Esophagus squamous epithelium (tissue), 4 donors: ENCODE measurements around the gene HCAR3.

ENCODE experiments used
- CTCF ChIP-seq, 6 experiments: fragments of 450-650 bp in 4 of 6; fragments of 200-600 bp in 2 of 6; sonication (generic) in 2 of 6; IDR thresholded peaks; one replicate each; pipeline ENCODE4 v1.5.1; 2016 to 2019; ENCODE audit warnings: antibody characterized with exemption in 6 of 6, mild to moderate bottlenecking in 4 of 6, moderate library complexity in 4 of 6
- POLR2A ChIP-seq, 4 donors: fragments of 450-650 bp; IDR thresholded peaks; one replicate each; pipeline ENCODE4 v1.6.1; 2017; ENCODE audit warnings: antibody characterized with exemption in 4 of 4, mild to moderate bottlenecking in 4 of 4, moderate library complexity in 3 of 4

- TF ChIP-seq CTCF (IDR thresholded peaks at IDR 0.05) (no peak), POLR2A (IDR thresholded peaks at IDR 0.05) (no peak)
These were observed 4.5 kb upstream of the HCAR3 start for GRCh38 chr12:122721057-122721545.
